GM20431 (cell line): ENCODE data around the gene PSMD8.

ENCODE experiments used
- in situ Hi-C: fragments of 300-500 bp; cut with MseI, MboI; formaldehyde crosslinking; loops from one replicate; pipeline ENCODE4 v1.15.0; 2020; ENCODE audit warnings: low sequenced_read_pairs; ENCODE audit not compliant: unreplicated experiment

Gene PSMD8

DNA sequence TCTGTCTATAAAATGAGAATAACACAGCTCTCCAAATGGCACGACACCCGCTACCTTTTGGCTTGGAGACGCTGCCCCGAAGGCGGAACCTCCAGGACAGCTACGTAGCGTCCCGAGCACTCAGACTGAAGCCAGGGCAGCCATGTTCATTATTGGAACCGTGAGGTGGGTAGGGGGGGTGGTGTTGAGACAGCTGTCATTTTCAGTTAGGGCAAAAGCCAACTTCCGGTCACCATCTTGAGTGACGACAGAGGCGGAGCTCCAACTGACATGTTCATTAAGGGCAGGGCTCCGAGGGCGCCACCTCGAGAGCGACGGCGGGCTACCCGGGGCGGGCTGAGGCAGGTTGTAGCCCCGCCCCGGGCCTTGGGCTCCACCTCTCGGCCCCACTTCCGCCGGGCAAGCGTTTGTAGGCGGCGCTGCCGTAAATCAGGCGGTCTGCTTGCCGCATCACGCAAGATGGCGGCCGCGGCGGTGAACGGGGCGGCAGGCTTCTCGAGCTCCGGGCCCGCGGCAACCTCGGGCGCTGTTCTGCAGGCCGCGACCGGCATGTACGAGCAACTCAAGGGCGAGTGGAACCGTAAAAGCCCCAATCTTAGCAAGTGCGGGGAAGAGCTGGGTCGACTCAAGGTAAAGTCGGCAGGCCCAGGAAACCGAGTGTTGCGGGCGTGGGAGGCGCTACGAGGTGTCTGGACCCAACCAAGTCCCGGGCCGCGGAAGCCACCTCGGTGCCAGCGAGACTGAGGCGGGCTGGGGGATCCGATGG lies at the start of gene PSMD8:
TSS of gene PSMD8 (plus strand) at position 240 of the 766 bp plus-strand sequence. CDS start at position 271, 31 bp downstream.
- in situ Hi-C loops: no loop called here

DNA sequence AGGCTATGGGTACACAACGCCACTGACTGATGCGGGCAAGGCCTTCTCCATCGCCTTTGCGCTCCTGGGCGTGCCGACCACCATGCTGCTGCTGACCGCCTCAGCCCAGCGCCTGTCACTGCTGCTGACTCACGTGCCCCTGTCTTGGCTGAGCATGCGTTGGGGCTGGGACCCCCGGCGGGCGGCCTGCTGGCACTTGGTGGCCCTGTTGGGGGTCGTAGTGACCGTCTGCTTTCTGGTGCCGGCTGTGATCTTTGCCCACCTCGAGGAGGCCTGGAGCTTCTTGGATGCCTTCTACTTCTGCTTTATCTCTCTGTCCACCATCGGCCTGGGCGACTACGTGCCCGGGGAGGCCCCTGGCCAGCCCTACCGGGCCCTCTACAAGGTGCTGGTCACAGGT lies 47.8 kb upstream of the PSMD8 start:
- in situ Hi-C loops: loop anchor here (10.0 kb wide), 1 partner anchor 432 kb away; no protein-coding TSS in a partner anchor

DNA sequence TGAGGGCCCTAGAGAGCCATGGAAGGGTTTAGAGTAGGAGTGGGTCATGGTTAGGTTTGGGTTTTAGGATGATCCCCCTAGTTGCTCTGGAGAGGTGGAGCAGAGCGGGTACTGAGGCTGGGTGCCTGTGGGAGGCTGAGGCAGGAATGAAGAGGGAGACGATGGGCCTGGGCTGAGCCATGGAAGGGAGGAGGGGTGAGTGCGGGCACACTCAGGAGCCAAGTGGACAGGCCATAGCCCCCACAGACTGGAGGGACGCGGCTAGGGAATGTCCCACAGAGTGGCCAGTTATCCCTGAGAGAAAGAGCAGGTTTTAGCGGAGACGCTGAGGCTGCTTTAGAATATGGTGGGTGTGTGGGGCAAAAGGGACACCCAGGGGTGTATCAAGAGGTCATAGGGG lies 44.7 kb upstream of the PSMD8 start:
- in situ Hi-C loops: loop anchor here (10.0 kb wide), 2 partner anchors 85 to 435 kb away; no protein-coding TSS in a partner anchor

DNA sequence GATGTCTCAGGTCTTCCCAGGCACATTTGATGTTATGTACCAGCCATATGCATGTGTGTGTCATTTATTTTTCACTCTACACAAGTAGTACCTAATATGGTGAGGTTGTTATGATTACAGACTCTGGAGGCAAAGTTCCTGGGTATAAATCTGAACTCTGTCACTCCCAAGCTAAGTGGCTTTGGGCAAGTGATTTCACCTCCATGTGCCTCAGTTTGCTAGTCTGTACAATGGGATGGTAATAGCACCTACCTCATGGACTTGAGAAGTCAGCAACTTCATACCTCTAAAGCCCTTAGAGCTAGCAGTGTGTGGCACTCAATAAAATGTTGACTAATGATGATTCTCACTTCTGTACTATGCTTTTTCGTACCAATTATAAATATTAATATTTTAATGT lies 42.6 kb upstream of the PSMD8 start:
- in situ Hi-C loops: loop anchor here (10.0 kb wide), 1 partner anchor 87 kb away; no protein-coding TSS in a partner anchor

DNA sequence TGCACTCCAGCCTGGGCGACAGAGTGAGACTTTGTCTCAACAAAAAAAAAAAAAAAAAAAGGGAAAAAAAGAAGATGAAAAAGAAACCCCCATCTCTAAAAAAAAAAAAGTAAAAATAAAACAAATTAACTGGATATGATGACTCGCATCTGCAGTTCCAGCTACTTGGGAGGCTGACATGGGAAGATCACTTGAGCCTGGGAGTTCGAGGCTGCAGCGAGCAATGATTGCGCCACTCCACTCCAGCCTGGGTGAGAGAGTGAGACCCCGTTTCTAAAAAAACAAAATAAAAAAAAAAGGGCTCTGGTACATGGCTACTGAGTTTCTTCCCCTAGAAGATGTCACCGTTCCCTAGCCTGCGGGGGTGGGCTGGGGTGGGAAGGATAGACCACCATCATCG lies 41.1 kb upstream of the PSMD8 start:
- in situ Hi-C loops: loop anchor here (10.0 kb wide), 1 partner anchor 88 kb away; no protein-coding TSS in a partner anchor

DNA sequence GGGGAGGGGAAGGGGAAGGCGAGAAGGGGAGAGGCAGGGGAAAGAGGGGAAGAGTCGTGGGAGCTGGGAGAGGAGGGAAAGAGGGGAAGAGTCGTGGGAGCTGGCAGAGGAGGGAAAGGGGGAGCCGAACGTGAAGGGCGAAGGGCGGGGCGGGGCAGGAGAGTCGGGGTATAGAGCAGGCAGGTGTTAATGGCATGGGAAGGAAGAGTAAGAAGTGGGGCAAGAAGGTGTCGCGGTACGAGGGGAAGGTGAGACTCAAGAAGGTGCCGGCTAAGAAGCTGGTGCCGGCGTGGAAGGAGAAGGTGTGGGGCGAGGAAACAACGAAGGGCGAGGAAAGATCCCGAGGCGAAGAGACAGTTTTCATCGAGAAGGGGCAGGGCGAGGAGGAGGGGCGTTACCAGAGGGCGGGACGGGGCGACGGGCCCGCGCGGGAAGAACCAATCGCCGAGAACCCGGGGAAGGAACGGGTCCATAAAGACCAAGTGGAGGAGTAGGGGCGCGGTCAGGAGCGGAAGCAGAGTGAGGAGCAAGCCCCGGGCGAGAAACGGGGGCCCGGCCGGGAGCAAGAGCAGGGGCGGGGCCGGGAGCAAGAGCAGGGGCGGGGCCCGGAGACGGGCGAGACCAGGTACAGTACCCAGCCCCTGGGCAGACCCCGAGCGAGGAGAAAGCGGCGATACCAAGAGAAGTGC lies 38.3 kb upstream of the PSMD8 start:
- in situ Hi-C loops: loop anchor here (10.0 kb wide), 1 partner anchor 91 kb away; no protein-coding TSS in a partner anchor

DNA sequence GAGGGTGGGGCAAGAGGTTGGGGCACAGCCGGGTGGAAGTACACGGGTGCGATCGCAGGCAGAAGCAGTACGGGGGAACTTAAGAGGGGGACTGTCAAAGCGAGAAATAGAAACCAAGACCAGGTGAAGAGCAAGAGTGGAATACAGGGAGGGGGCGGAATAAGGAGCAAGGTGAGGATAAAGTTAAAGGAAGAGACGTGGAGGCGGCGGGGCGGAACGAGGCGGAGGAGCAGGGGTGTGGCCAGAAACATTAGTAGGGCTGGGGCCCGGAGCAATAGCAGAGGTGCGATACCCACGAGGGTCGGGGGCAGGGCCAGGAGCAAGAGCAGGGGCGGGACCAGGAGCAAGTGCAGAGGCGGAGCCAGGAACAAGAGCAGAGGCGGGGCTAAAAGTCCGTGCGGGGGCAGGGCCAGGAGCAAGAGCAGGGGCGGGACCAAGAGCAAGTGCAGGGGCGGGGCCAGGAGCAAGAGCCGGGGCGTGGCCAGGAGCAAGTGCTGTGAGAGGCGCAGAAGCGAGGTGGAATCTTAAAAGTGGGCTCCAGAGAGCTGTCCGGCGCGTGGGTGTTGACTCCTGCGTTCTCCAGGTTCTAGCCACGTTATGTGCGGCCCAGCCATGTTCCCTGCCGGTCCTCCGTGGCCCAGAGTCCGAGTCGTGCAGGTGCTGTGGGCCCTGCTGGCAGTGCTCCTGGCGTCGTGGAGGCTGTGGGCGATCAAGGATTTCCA lies 37.6 kb upstream of the PSMD8 start:
- in situ Hi-C loops: loop anchor here (10.0 kb wide), 1 partner anchor 92 kb away; no protein-coding TSS in a partner anchor

DNA sequence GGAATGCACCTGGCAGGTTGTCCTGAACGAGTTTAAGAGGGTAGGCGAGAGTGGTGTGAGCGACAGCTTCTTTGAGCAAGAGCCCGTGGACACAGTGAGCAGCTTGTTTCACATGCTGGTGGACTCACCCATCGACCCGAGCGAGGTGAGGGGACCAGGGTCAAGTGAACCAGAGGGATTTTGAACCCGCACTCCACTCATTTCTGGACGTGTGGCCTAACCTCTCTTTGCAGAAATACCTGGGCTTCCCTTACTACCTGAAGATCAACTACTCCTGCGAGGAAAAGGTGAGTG lies 37.1 kb upstream of the PSMD8 start:
- in situ Hi-C loops: loop anchor here (10.0 kb wide), 1 partner anchor 93 kb away; no protein-coding TSS in a partner anchor

DNA sequence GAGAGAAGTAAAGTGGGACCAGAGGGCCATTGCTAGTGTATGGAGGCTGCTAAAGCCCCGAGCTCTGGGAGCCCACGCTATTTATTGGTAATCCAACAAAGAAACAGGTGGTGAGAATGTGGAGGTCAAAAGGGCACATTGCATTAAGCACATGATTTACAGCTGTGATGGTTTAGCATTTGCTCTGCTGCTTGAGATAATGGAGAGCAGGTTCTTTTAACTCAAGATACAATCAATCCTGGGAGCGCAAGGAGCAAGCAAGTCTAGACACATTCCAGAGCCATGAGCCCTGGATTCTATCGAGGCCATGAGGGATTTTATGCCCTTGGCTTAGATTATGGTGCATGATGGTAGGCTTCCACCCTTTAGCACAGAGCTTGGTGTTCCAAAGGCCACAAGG lies 35.4 kb upstream of the PSMD8 start:
- in situ Hi-C loops: loop anchor here (10.0 kb wide), 1 partner anchor 94 kb away; no protein-coding TSS in a partner anchor

DNA sequence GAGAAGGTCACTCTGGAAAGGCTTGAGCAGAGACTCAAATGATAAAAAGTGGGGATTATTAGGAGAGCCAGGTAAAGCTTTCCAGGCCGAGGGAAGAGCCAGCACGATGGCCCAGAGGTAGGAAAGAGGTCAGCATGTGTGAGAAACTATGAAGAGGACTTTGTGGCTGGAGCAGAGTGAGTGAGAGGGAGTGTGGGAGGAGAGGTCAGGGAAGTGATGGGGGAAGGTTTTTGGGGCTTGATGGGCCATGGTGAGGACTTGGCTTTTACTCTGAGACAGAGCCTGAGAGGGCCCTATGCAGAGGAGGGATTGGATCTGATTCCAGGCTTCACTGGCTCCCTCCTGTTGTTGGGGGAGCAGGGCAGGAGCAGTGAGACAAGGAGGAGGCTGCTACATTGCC lies 33.4 kb upstream of the PSMD8 start:
- in situ Hi-C loops: no loop called here

DNA sequence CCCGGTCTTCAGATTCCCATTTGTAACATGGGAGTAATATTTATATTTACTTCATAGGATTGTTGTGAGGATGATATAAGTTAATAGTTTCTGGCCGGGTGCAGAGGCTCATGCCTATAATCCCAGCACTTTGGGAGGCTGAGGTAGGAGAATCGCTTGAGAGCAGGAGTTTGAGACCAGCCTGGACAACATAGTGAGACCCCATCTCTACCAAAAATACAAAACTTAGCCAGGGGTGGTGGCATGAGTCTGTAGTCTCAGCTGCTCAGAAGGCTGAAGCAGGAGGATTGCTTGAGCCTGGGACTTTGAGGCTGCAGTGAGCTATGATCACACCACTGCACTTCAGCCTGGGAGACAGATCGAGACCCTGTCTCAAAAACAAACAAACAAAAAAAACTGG lies 27.5 kb upstream of the PSMD8 start:
- in situ Hi-C loops: no loop called here

DNA sequence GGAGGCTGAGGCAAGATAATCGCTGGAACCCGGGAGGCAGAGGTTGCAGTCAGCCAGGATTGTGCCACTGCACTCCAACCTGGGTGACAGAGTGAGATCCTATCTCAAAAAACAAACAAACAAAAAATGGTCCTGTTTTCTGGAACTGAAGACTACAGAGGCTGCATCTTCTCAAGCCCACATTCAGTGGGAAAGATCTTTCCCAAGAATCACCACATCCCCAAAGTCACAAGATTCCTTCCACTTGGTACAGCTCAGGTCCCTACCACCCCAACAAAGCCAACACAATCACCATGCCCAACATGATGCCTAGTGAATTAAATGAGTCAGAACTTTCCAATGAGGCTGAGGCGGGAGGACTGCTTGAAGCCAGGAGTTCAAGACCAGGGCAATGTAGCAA lies 23.5 kb upstream of the PSMD8 start:
- in situ Hi-C loops: no loop called here

DNA sequence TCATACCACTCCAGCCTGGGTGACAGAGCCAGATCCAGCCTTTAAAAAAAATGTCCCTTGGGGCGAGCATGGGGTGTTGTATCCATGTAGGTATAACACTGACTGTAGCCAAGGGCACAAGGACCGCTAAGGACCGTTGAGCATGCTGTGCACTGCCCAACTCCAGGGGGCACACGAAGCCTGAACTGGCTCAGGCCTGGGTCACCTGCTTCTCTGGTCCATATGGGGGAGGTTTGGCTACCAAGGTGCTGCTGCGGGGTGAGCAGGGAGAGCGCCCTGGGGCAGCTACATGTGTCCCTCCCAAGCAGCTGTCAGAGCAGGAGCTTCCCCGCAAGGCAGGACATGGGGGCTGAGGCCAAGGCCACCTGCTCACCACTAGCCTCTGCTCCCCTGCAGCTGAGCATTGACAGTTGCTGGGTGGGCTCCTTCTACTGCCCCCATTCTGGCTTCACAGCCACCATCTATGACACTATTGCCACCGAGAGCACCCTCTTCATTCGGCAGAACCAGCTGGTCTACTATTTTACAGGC lies 22.4 kb upstream of the PSMD8 start:
- in situ Hi-C loops: no loop called here

DNA sequence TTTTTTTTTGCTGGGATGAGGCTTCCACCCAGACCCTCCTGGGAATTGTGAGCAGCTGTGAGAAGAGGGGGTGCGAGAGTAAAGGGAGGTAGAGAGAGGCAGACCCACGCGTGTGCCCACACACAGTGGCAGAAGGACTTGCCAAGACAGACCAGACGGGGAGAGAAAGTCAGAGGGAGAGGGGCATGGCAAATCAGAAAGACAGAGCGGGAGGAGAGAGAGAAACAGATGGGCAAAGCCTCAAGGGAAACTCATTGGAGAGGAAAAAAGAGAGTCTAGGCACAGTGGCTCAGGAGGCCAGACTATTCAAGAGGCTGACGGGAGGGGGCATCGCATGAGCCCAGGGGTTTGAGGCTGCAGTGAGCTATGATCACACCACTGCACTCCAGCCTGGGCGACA lies 21.8 kb upstream of the PSMD8 start:
- in situ Hi-C loops: no loop called here

DNA sequence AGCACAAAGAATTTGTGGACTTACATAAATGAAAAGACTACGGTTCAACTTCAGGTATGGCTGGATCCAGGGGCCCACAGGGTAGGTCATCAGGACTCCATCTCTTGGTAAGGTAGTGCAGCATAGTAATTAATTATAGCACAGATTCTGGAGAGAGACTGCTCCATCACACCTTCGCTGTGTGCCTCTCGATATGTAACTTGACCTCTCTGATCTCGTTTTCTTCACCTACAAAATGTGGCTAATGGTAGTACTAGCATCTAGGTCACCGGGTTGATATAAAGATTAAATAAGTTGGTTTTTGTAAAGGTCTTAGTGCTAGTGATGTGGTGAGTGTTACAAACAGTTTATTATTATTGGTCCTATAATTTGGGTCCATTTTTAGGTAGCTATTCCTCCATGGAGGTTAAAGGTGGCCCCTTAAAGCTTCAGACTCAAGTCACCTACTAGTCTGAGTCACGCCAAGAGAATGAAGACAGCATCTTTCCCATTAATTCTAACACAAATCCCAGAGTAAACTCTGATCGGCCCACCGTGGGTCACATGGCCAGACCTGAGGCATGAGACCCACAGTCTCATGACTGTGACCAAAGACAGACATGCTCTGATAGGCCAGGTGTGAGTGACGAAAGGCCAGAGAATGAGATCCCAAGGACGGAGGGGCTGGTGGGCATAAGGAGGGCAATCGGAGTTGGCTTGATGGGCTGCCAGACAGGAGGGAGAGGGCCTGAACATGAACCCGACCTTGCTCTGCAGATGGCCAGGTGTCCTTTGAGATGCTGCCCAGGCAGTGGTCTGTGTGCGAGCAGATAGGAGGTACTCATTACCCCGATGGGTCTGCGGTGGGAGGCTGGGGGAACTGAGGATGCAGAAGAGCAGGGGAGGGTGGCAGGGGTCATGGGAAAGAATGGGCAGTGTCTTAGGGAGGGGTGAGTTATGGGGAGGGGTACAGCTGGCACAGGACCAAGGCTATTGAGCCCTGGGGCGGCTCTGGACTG lies 18.3 kb upstream of the PSMD8 start:
- in situ Hi-C loops: no loop called here

DNA sequence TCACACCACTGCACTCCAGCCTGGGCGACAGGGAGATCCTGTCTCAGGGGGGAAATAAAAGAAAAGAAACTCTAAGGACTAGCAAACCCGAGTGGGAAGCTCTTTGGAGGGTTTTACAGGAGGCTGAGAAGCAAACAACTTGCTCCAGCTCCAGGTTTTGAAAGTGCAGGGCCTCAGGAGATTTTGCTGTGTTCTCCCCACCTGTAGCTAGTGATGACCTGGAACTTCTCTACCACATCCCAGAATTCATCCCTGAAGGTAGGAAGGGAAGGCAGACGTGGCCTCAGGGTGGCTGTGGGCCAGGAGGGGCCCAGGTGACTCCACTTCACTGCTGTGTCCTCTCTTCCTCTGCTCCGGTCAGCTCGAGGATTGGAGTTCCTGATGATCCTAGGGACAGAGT lies 16.3 kb upstream of the PSMD8 start:
- in situ Hi-C loops: no loop called here

DNA sequence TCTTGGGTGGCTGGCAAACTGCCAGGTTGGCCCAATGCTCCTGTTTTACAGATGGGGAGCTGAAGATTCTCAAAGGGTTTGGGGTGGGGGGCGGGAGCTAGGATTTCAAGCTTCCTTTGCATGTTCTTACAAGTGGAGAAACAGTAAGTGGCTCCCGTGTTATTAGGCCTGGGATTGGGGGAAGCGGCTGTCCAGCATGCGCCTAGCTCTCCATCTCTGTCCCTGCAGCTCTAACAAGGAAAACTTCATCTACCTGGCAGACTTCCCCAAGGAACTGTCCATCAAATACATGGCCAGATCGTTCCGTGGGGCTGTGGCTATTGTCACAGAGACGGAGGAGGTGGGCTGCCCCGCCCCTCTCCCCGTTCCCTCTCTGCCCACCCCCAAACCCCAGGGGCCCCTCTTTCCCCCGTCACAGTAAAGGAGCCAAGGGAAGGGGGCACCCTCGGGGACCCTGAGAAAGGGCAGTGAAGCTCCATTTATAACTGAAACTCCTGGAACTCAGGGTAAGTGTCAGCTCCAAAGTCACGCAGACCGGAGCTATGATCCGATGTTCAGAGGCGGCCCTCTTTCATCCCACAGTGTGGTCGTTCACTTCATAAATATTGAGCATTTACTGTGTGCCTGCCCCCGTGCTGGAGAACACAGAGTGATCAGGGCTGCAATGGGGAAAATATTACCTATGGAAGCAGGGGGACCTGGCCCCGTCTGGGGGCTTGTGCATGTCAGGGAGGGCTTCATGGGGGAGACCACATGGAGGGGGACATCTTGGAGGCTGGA lies 14.9 kb upstream of the PSMD8 start:
- in situ Hi-C loops: no loop called here

DNA sequence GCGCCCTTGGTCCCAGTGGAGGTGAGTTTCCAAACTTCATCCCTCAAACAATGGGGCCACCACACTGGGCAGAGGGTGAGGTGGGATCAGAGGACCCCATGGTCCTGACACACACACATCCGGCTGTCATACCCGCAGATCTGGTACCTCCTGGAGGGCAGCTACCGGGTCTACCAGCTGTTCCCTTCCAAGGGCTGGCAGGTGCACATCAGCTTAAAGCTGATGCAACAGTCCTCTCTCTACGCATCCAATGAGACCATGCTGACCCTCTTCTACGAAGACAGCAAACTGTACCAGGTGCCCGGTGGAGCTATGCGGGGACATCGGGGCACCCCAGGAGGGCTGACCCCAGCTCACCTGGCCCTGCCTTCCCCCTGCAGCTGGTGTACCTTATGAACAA lies 14.0 kb upstream of the PSMD8 start:
- in situ Hi-C loops: no loop called here
